Endothelial cell of hepatic sinusoid (primary cell): ENCODE data around the gene FNDC3A.

Source experiments
- in situ Hi-C: cut with HindIII; loops from 2 replicates; pipeline ENCODE4 v1.10.0; 2017; ENCODE audit warnings: low sequenced_read_pairs

FNDC3A gene, protein sequence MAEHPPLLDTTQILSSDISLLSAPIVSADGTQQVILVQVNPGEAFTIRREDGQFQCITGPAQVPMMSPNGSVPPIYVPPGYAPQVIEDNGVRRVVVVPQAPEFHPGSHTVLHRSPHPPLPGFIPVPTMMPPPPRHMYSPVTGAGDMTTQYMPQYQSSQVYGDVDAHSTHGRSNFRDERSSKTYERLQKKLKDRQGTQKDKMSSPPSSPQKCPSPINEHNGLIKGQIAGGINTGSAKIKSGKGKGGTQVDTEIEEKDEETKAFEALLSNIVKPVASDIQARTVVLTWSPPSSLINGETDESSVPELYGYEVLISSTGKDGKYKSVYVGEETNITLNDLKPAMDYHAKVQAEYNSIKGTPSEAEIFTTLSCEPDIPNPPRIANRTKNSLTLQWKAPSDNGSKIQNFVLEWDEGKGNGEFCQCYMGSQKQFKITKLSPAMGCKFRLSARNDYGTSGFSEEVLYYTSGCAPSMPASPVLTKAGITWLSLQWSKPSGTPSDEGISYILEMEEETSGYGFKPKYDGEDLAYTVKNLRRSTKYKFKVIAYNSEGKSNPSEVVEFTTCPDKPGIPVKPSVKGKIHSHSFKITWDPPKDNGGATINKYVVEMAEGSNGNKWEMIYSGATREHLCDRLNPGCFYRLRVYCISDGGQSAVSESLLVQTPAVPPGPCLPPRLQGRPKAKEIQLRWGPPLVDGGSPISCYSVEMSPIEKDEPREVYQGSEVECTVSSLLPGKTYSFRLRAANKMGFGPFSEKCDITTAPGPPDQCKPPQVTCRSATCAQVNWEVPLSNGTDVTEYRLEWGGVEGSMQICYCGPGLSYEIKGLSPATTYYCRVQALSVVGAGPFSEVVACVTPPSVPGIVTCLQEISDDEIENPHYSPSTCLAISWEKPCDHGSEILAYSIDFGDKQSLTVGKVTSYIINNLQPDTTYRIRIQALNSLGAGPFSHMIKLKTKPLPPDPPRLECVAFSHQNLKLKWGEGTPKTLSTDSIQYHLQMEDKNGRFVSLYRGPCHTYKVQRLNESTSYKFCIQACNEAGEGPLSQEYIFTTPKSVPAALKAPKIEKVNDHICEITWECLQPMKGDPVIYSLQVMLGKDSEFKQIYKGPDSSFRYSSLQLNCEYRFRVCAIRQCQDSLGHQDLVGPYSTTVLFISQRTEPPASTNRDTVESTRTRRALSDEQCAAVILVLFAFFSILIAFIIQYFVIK

DNA sequence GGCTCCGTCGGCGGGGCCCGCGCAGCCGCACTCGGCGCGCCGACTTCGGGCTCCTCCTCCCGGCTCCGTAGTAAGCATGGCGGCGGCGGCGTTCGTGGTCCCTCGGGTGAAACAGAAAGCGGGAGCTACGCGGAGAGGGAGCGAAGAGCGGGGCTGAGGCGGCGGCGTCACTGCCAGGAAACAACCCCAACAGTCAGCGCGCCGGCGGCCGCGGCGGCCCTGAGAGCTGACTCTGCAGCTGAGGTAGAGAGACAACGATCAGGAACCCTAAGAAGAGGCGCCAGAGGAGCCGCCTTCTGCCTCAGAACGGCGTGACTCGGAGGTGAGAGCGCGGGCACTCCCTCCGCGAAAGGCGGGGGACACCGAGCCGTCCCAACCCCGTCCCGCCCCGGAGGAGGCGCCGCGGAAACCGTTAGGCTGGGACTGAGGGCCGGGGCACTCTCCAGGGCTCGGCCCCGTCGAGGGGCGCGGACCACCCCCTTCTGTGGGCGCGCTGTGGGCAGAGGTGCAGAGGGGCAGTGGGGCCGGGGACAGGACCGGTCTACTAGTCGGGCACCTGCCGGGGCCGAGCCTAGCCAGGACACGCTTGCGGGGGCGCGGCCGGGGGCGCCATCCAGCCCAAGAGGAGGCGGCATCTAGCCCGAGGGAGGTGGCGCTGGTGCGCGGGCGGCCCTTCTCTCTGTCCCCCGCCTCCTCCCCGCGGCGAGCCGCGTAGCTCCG lies at the start of gene FNDC3A:
Gene FNDC3A (plus strand): TSS at position 57 of the 720 bp plus-strand sequence. CDS start 30,279 bp downstream, outside the sequence.
- in situ Hi-C loops = loop anchor here (5.0 kb wide), 1 partner anchor 84 kb away; no protein-coding TSS in a partner anchor

DNA sequence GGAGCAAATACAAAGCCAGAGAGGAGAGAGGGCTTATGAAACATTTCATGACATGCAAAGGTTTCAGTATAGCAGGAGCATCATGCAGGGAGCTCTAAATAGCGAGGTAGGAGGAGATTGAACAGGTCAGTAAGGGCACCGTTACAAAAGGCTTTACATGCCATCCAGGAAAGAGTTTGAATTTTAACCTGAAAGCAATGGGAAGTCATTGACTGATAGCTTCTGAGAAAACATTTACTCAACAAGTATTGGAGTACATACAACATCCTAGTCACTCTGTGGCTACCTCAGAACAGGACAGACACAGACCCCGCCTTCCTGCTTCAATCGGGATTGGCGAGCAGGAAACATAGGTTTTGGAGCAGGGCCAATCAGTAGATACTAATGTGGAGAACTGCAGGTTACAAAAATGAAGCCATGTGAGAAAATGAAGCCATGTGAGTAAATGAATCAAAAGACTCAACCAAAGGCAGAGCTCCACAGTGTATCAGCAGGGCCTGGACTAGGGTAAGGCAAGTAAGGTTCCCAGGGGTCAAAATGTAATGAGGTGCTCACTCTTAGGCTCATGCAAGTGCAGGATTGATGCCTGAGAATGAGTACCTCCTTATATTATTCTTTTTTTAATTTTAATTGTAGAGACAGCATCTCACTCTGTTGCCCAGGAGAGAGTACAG lies 46.8 kb upstream of the FNDC3A start:
- in situ Hi-C loops = no loop called here

DNA sequence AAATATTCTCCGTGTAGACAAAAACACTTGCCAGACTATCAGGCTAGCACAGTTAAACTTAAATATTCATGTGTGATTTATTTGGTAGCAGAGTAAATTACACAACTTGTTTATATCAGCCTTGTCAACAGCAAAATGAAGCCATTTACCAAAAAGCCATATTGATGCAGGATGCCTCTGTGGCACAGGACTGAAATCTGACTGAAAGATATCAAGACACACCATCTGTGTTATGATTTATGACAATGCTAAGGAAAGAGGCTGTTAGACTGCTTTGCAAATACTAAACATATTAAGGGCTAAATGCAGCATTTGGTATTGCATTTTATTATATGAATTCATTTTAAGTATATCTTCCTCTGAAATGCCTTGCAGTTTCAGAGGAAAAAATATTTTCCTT lies 44.8 kb upstream of the FNDC3A start:
- in situ Hi-C loops = no loop called here

DNA sequence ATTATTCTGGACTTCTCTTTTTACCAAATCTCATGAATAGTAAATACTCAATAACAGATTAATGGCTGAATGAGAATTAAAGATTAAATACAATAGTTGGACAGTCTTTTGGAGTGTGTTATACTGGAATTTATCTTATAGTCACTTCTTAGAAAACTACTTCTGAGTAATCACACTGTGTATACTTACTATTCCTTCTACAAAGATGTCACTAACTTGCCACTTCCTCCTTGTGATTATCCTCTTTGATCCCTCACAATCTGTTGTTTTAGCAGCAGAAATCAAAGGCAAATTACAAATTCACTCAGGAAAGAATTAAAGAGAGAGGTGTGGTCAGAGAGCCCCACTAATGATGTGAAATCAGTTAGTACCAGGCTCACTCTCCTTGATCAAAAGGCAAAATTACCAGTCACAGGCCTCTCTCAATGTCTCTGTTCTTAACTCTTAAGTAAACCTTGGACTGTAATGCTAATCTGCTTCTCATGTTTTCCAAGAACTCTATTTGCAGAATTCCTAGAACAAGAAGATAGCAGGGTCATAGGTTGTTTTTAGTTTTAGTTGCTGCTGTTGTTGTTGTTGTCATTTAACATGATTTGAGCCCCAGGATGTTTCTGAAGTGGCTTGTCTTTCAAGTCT lies 37.3 kb upstream of the FNDC3A start:
- in situ Hi-C loops = no loop called here

- in situ Hi-C loops = no loop called here
Measured at GRCh38 chr13:48939728-48940127, 36.0 kb upstream of the FNDC3A start.

GRCh38 chr13:48942131-48942530 lies 33.6 kb upstream of the FNDC3A start:
- in situ Hi-C loops = no loop called here

- in situ Hi-C loops = no loop called here
Measured at GRCh38 chr13:48944221-48944620, 31.5 kb upstream of the FNDC3A start.

DNA sequence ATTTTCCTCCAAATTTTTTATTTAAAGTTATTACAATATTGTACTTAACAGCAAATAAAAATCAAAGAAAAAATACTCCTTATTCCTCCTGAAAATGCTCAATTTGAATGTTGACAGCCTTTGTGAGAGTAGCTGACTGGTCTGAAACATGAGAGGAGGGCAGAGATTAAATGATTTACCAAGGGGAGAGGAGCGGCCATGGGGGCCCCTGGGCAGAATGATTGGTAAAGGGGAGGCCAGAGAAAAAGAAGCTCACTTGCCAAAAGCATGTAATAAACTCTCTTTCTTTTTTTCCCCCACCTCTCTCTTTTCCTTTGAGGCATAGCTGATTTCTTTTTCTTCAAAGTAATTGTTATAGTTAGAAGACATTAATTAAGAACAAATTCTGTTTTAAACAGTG lies 30.1 kb upstream of the FNDC3A start:
- in situ Hi-C loops = no loop called here

DNA sequence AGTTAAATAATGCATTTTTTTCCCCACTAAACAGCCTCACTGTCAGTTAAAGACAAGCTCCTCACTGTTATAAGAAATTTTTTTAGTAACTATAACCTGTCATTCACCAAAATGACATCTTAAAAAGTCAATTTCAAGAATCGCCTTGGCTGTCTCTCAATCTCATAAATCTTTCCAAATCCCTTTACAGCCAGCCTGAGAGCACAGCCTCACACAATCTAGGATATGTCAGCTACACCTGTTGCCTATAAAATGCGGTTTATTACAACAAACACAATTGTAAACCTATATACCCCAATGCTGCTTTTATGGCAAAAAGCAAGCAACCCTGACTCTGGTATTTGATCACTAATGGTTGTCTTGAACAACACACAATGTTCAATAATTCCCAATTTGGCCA lies 29.5 kb upstream of the FNDC3A start:
- in situ Hi-C loops = no loop called here

DNA sequence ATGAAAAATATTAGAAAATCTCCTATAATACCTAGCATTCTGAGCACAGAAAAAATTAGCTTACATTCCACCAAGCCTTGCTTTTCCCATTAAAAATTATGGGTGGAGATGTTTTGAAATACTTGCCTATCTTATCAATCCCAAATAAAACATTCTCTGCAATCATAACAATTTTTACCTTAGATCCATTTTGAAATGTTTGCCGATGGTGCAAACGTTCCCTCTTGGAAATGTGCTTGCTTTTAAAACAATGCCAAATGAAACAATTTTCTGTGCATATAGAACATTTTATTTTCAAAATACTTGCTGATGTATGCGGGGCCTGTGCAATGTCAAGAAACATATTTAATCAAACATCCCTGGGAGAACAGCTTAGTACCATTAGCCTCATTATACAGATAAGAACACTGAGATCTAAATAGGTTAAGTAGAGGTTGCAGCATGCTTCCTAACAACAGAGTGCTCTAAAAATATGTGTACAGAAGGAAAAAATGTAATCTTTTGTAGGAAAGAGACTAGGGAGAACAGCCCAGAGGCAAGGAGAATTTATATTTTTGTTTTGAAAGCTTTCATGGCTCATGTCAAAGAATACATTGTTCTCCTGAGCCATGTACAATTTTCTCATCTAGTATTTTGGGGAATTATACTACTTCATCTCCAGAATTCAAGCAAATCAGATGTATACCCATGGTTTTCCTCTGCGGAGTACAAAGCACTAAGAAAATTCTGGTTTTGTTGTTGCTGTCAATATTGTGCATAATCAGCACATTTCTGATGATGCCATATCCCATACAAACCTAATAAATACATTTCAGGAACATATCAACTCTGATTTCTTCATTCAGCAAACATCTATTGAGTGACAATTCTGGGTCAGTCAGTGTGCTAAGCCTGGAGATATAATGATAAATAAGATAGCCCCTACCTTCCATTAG lies 25.9 kb upstream of the FNDC3A start:
- in situ Hi-C loops = no loop called here

GRCh38 chr13:48950501-48950875 lies 25.2 kb upstream of the FNDC3A start:
- in situ Hi-C loops = no loop called here

DNA sequence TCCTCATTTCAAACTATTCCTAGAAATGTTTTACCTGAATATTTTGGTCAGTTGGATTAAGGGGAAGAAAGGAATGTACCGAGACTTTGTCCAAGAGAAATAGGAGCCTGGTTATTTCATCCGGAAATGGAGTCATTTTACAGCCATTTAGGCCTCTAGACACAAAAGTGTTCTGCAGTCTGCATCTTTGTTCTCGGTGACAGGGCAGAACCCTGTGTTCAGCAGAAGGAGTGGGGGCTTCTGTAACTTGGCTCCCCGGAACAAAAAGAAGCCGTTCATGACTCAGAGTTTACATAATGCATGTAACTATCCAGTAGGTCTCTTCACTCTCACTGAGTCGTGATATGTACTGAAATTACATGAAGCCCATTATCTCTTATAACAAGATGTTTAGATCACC lies 21.6 kb upstream of the FNDC3A start:
- in situ Hi-C loops = no loop called here

DNA sequence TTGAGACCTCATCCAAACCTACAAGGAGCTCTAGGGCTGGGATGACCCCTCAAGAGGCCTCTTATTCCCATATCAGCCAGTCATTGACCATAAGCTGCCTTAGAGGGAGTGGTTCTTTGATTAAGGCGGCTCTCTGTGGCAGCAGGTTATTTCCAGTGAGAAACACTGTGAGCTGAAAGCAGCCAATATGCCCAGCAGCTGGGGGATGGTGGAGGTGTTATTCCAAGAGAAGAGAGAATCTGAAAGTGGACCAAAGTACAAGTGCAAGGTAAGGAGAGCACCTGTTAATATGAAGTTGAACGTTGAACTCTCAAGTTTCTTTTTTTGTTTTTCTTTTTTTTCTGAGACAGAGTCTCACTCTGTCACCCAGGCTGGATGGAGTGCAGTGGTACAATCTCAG lies 20.2 kb upstream of the FNDC3A start:
- in situ Hi-C loops = no loop called here

DNA sequence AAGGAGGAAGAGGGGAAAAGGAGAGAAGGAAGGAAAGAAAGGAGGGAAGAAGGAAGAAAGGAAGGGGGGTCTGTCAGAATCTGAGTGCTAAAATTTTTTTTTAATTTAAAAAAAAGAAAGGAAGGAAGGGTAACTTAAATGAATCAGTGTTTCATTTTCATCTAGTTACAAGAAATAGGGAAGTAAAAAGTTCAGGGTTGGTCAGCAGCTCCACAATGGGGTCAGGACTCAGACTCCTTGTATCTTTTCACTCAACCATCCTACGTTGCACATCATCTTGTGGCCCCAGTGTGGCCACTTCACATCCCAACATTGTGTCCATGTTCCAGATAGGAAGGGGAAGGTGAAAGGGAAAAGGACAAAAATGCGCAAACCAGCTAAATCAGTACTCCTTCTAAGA lies 14.3 kb upstream of the FNDC3A start:
- in situ Hi-C loops = no loop called here

- in situ Hi-C loops = no loop called here
Measured at GRCh38 chr13:48962281-48962680, 13.4 kb upstream of the FNDC3A start.

DNA sequence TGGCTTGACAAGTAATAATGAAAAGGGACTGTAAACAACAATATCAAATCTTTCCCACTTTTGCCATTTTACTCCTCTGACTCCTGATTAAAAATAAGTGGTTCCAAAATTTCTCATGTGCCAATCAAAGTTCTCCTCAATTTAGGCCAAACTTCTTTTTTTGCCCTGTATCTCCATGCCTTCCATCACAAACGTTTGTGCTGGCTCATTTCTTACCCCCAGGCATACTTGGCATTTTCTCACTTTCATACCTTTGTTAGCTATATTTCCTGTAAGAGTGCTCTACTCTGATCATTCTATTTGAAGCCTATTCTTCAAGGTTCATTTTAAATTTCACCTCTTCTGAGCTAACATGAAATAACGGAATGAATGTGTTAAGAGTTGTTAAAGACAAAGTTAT lies 10.0 kb upstream of the FNDC3A start:
- in situ Hi-C loops = no loop called here

DNA sequence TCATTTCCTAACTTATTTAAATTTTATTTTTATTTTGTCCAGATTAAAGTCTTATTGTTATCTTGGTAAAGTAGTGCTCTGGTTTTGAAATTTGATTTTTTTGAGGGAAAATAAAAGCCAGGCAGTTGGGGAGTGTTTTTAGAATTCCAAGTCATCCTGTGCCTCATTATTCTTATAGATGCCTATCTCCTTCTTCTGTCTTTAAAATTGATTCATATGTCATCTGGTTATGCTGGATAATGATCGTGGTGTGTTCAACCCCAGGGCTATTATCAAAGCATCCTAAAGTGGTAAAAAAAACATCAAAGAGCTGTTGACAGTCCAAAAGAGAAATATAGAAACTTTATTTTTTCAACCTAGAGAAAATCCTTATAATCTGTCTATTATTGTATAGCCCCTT lies 6.0 kb upstream of the FNDC3A start:
- in situ Hi-C loops = no loop called here

GRCh38 chr13:48973845-48974431 lies 1.8 kb upstream of the FNDC3A start:
- in situ Hi-C loops = no loop called here
